Upper lobe of right lung (tissue), 1 donor: ENCODE data around the gene F10. TPM values are rescaled to one million over a fixed set of nuclear protein-coding genes. Genes with fewer than 3 reads are reported as not detected.

Source experiments
- ATAC-seq: fragments of 200-7000 bp; cut with Tn5 transposase; one replicate; pipeline ENCODE4 v1.9.1; 2020; ENCODE audit warnings: mild to moderate bottlenecking, moderate library complexity
- DNase-seq: peaks from one replicate; pipeline ENCODE4 v3.0.0-alpha.2; 2020
- H3K27ac ChIP-seq: fragments of 200-600 bp; one replicate; pipeline ENCODE4 v1.8.0; 2022
- H3K27me3 ChIP-seq: fragments of 200-600 bp; one replicate; pipeline ENCODE4 v1.8.0; 2022; ENCODE audit warnings: mild to moderate bottlenecking
- H3K36me3 ChIP-seq: fragments of 200-600 bp; one replicate; pipeline ENCODE4 v1.8.0; 2022
- H3K4me1 ChIP-seq: fragments of 200-600 bp; one replicate; pipeline ENCODE4 v1.8.0; 2022
- H3K4me3 ChIP-seq: fragments of 200-600 bp; one replicate; pipeline ENCODE4 v1.8.0; 2022; ENCODE audit warnings: mild to moderate bottlenecking
- H3K9me3 ChIP-seq: fragments of 200-600 bp; one replicate; pipeline ENCODE4 v1.8.0; 2022
- intact Hi-C: fragments of 100-400 bp; cut with DNase I; formaldehyde crosslinking; loops from one replicate; pipeline ENCODE4 v1.11.0; 2022
- total RNA-seq: library from RNA; stranded (reverse); fragmentation: NEBNext Ultra II Directional; extraction: Animal tissue kit (Norgen Biotek cat#: 25700); gene quantifications from one replicate; pipeline ENCODE4 v1.2.1, GENCODE V29; 2021
- TF ChIP-seq, protein P1 (sequence below): fragments of 200-600 bp; IDR thresholded peaks from one replicate; pipeline ENCODE4 v1.8.0; 2022; ENCODE audit warnings: antibody characterized with exemption
- donor health status: DM: no; HTN: yes; CAD: no; lungs with severe emphysema.

Gene F10
- total RNA-seq, 1 donor from 2014 or later, result 7.9 TPM

- DNase-seq, result no peak
- H3K9me3 ChIP-seq, result no peaks in the 10 kb centered on the region
- H3K36me3 ChIP-seq, result no peaks in the 10 kb centered on the region
- no peak overlapping the region for H3K4me3 ChIP-seq
- no peaks in the 10 kb centered on the region for H3K4me1 ChIP-seq
- H3K27me3 ChIP-seq, result no peaks in the 10 kb centered on the region
- no peak for ATAC-seq
- TF ChIP-seq, protein P1, sequence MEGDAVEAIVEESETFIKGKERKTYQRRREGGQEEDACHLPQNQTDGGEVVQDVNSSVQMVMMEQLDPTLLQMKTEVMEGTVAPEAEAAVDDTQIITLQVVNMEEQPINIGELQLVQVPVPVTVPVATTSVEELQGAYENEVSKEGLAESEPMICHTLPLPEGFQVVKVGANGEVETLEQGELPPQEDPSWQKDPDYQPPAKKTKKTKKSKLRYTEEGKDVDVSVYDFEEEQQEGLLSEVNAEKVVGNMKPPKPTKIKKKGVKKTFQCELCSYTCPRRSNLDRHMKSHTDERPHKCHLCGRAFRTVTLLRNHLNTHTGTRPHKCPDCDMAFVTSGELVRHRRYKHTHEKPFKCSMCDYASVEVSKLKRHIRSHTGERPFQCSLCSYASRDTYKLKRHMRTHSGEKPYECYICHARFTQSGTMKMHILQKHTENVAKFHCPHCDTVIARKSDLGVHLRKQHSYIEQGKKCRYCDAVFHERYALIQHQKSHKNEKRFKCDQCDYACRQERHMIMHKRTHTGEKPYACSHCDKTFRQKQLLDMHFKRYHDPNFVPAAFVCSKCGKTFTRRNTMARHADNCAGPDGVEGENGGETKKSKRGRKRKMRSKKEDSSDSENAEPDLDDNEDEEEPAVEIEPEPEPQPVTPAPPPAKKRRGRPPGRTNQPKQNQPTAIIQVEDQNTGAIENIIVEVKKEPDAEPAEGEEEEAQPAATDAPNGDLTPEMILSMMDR, result no peak
- intact Hi-C loops, result no loop called here
- H3K27ac ChIP-seq, result no peak overlapping the region
Observed at GRCh38 chr13:113116871-113117271, 5.7 kb upstream of the F10 start.

DNA sequence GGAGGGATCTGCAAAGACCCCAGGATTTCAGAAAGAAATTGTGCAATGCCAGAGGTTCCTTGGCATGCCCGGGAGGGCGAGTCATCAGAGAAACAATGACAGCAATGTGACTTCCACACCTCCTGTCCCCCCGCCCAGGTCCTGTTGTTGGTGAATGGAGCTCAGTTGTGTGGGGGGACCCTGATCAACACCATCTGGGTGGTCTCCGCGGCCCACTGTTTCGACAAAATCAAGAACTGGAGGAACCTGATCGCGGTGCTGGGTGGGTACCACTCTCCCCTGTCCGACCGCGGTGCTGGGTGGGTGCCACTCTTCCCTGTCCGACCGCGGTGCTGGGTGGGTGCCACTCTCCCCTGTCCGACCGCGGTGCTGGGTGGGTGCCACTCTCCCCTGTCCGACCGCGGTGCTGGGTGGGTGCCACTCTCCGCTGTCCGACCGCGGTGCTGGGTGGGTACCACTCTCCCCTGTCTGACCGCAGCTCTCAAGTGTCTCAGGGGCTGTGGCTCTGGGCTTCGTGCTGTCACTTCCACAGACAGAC is 5.2 kb upstream of the F10 start:
- Histone ChIP-seq H3K4me1 (no peaks in the 10 kb centered on the region), H3K27me3 (no peaks in the 10 kb centered on the region), H3K4me3 (no peak overlapping the region), H3K9me3 (no peaks in the 10 kb centered on the region), H3K27ac (no peak overlapping the region), H3K36me3 (no peaks in the 10 kb centered on the region)
- DNase-seq, result no peak
- TF ChIP-seq, protein P1, result no peak
- intact Hi-C loops, result no loop called here
- no peak for ATAC-seq

GRCh38 chr13:113117911-113118260 is 4.7 kb upstream of the F10 start:
- no peak overlapping the region for H3K4me3 ChIP-seq
- ATAC-seq, result no peak
- DNase-seq, result no peak
- H3K27ac ChIP-seq, result no peak overlapping the region
- H3K36me3 ChIP-seq, result no peaks in the 10 kb centered on the region
- TF ChIP-seq, protein P1, result no peak
- no peaks in the 10 kb centered on the region for H3K9me3 ChIP-seq
- no peaks in the 10 kb centered on the region for H3K27me3 ChIP-seq
- intact Hi-C loops, result no loop called here
- H3K4me1 ChIP-seq, result no peaks in the 10 kb centered on the region

DNA sequence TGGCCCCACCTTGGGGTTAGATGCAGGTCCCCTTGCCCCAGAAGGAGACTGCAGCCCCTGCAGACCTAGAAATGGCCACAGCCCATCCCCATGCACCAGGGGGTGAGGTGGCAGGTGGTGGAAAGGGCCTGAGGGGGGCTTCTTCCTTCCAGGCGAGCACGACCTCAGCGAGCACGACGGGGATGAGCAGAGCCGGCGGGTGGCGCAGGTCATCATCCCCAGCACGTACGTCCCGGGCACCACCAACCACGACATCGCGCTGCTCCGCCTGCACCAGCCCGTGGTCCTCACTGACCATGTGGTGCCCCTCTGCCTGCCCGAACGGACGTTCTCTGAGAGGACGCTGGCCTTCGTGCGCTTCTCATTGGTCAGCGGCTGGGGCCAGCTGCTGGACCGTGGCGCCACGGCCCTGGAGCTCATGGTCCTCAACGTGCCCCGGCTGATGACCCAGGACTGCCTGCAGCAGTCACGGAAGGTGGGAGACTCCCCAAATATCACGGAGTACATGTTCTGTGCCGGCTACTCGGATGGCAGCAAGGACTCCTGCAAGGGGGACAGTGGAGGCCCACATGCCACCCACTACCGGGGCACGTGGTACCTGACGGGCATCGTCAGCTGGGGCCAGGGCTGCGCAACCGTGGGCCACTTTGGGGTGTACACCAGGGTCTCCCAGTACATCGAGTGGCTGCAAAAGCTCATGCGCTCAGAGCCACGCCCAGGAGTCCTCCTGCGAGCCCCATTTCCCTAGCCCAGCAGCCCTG is 4.2 kb upstream of the F10 start:
- Histone ChIP-seq H3K27me3 (no peaks in the 10 kb centered on the region), H3K36me3 (no peaks in the 10 kb centered on the region), H3K4me1 (no peaks in the 10 kb centered on the region), H3K27ac (no peak overlapping the region), H3K9me3 (no peaks in the 10 kb centered on the region), H3K4me3 (no peak overlapping the region)
- ATAC-seq (no peak), DNase-seq (no peak)
- TF ChIP-seq, protein P1, result no peak
- intact Hi-C loops, result no loop called here

GRCh38 chr13:113119166-113119821 is 3.3 kb upstream of the F10 start:
- no peaks in the 10 kb centered on the region for H3K27me3 ChIP-seq
- ATAC-seq, result no peak
- H3K27ac ChIP-seq, result no peak overlapping the region
- no peak for DNase-seq
- no peaks in the 10 kb centered on the region for H3K9me3 ChIP-seq
- TF ChIP-seq, protein P1, result no peak
- no peaks in the 10 kb centered on the region for H3K36me3 ChIP-seq
- no peak overlapping the region for H3K4me3 ChIP-seq
- intact Hi-C loops, result no loop called here
- H3K4me1 ChIP-seq, result no peaks in the 10 kb centered on the region
